Measurements from ENCODE around the gene RNF113B. TPM values are rescaled to one million over a fixed set of nuclear protein-coding genes. Genes with fewer than 3 reads are reported as not detected.

Gene RNF113B
- total RNA-seq, 4 donors from 2014 or later = not detected

DNA sequence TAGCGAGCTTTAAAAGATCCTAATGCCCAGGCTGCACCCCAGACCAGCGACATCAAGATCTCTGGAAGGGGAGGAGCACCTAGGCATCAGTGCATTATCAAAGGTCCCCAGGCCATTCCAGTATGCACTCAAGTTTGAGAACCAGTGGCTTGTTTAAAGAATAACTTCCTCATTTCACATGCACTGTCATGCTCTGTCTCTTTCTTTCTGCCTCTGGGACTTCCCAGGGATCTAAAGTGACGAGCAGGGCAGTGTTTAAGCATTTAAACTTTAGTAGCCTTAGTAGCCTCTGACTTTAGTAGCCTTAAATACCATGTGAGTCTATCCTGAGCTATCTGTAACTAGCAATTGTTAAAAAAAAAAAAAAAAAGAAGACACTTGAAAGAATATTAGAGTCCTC is 43.1 kb downstream of the RNF113B start:
- Histone ChIP-seq H3K27me3 (no peaks in the 10 kb centered on the region), H3K4me1 (no peaks in the 10 kb centered on the region), H3K9me3 (no peaks in the 10 kb centered on the region), H3K27ac (no peak overlapping the region), H3K36me3 (no peaks in the 10 kb centered on the region), H3K4me3 (no peak overlapping the region)
- no peak for DNase-seq
- TF ChIP-seq POLR2A (IDR thresholded peaks at IDR 0.05) = no peak

DNA sequence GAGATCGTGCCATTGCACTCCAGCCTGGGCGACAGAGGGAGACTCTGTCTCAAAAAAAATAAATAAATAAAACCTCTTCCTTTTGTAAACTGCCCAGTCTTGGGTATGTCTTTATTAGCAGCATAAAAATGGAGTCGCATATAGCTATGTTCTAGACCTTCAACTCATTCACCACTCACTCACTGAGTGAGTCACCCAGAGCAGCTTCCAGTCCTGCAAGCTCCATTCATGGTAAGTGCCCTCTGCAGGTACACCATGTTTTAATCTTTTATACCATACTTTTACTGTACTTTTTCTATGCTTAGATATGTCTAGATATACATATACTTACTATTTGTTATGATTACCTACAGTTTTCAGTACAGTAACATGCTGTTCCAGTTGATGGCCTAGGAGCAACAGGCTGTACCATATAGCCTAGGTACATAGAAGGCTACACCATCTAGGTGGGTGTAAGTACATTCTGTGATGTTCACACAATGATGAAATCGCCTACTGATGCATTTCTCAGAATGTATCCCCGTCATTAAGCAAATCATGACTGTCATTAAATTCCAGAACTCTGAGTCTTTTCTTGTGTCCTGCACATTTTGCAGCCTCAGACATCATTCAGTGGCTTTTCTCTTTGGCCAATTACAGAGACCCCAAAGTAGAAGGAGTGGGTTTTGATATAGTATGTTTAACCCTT is 47.9 kb downstream of the RNF113B start:
- TF ChIP-seq POLR2A (IDR thresholded peaks at IDR 0.05) = no peak
- TF ChIP-seq, protein P1, sequence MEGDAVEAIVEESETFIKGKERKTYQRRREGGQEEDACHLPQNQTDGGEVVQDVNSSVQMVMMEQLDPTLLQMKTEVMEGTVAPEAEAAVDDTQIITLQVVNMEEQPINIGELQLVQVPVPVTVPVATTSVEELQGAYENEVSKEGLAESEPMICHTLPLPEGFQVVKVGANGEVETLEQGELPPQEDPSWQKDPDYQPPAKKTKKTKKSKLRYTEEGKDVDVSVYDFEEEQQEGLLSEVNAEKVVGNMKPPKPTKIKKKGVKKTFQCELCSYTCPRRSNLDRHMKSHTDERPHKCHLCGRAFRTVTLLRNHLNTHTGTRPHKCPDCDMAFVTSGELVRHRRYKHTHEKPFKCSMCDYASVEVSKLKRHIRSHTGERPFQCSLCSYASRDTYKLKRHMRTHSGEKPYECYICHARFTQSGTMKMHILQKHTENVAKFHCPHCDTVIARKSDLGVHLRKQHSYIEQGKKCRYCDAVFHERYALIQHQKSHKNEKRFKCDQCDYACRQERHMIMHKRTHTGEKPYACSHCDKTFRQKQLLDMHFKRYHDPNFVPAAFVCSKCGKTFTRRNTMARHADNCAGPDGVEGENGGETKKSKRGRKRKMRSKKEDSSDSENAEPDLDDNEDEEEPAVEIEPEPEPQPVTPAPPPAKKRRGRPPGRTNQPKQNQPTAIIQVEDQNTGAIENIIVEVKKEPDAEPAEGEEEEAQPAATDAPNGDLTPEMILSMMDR (IDR thresholded peaks at IDR 0.05) = no peak
- no peaks in the 10 kb centered on the region for H3K36me3 ChIP-seq
- no peak for DNase-seq
- no peaks in the 10 kb centered on the region for H3K27me3 ChIP-seq
- no peak overlapping the region for H3K4me3 ChIP-seq
- no peak overlapping the region for H3K27ac ChIP-seq
- H3K9me3 ChIP-seq = no peaks in the 10 kb centered on the region
- H3K4me1 ChIP-seq = no peaks in the 10 kb centered on the region

Small RNAs within 50 kb of the gene (small RNA-seq; reads per million reads assigned to genes)
- gene MIR3170 = 0 reads per million in 2 donors

Other genes starting within 250 kb of the RNF113B start
- 100 to 1,000 TPM in 1 of 4 donors, 10 to 100 TPM in 3; 29.8 to 101 (median 42.1) TPM for gene IPO5, start 223.6 kb downstream of the RNF113B start, total RNA-seq
- 10 to 100 TPM; 10.6 to 61.1 (median 14.9) TPM for gene FARP1, start 34.2 kb downstream of the RNF113B start, total RNA-seq

Data from Peyer's patch (tissue), 4 donors.